ENCODE measurements around the gene CAMK2A.
"Not testable (repeated sequence)": the region's sequence is repeated elsewhere in the genome, so short reads cannot be mapped to it uniquely, and the experiment has no call there.

The CAMK2A gene

GRCh38 chr5:150252489-150252888 is 37.1 kb downstream of the CAMK2A start:
- DNase-seq (ENCODE audit: low read depth): no peak
- no peak for TF ChIP-seq CTCF (IDR thresholded peaks at IDR 0.05; ENCODE audit: low read length, missing control alignments)
- no peak overlapping the region for H3K4me3 ChIP-seq (replicated peaks; ENCODE audit: low read depth, low read length)

GRCh38 chr5:150251504-150251903 is 38.1 kb downstream of the CAMK2A start:
- H3K4me3 ChIP-seq (replicated peaks; ENCODE audit: low read depth, low read length): no peak overlapping the region
- no peak for DNase-seq (ENCODE audit: low read depth)
- TF ChIP-seq CTCF (IDR thresholded peaks at IDR 0.05; ENCODE audit: low read length, missing control alignments): no peak

GRCh38 chr5:150249744-150250143 is 39.8 kb downstream of the CAMK2A start:
- no peak for TF ChIP-seq CTCF (IDR thresholded peaks at IDR 0.05; ENCODE audit: low read length, missing control alignments)
- DNase-seq (ENCODE audit: low read depth): no peak
- no peak overlapping the region for H3K4me3 ChIP-seq (replicated peaks; ENCODE audit: low read depth, low read length)

GRCh38 chr5:150248946-150249345 is 40.6 kb downstream of the CAMK2A start:
- TF ChIP-seq CTCF (IDR thresholded peaks at IDR 0.05; ENCODE audit: low read length, missing control alignments): no peak
- no peak for DNase-seq (ENCODE audit: low read depth)
- H3K4me3 ChIP-seq (replicated peaks; ENCODE audit: low read depth, low read length): no peak overlapping the region

GRCh38 chr5:150248493-150248892 is 41.1 kb downstream of the CAMK2A start:
- not testable (repeated sequence) for H3K4me3 ChIP-seq (replicated peaks; ENCODE audit: low read depth, low read length); DNase-seq (ENCODE audit: low read depth)

GRCh38 chr5:150247726-150248125 is 41.8 kb downstream of the CAMK2A start:
- H3K4me3 ChIP-seq (replicated peaks; ENCODE audit: low read depth, low read length): no peak overlapping the region
- TF ChIP-seq CTCF (IDR thresholded peaks at IDR 0.05; ENCODE audit: low read length, missing control alignments): no peak

GRCh38 chr5:150246835-150247234 is 42.7 kb downstream of the CAMK2A start:
- H3K4me3 ChIP-seq (replicated peaks; ENCODE audit: low read depth, low read length): no peak overlapping the region
- DNase-seq (ENCODE audit: low read depth): no peak
- TF ChIP-seq CTCF (IDR thresholded peaks at IDR 0.05; ENCODE audit: low read length, missing control alignments): no peak

More at GRCh38 chr5:150247726-150248125, 41.8 kb downstream of the CAMK2A start:
- no peak for DNase-seq (ENCODE audit: low read depth)
